ENCODE results near the gene PHEX.

Gene PHEX

DNA sequence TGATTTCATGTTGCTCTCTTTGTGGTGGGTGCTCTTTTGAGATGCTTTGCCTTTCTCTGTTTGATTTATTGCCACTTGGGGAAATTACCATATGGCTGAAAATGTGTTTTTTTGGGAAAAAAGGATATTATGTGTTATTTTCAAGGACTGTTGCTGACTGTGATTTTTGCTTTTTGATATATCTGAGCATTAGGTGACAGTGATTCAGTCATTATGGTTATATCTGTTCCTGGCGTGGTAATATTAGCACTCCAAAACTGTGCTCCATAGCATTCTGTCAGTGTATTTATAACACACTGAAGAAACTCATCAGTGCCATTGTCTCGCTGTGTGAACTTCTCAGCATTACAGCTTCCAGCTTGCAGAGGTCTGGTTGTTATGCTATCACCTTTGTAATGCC, 73.8 kb downstream of the PHEX start:
- DNase-seq (ENCODE audit: low read depth) = no peak

DNA sequence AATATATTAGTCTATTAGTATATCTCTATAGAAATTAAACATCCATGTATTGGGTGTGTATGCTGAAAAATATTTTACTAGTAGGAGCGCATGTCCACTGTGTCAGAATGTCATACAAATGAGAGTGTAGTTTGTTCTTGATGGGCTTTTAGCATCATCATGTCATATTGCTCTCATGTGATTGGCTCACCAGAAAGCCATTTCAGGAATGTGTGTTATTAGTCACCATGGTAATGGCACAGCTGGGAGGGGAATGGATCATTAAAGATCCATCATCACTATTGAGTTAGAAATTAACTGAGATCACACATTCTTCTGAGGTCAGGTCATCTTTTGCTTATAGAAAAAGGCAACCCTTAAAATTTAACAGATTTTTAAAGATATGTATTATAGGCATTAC, 77.3 kb downstream of the PHEX start:
- no peak for DNase-seq (ENCODE audit: low read depth)

DNA sequence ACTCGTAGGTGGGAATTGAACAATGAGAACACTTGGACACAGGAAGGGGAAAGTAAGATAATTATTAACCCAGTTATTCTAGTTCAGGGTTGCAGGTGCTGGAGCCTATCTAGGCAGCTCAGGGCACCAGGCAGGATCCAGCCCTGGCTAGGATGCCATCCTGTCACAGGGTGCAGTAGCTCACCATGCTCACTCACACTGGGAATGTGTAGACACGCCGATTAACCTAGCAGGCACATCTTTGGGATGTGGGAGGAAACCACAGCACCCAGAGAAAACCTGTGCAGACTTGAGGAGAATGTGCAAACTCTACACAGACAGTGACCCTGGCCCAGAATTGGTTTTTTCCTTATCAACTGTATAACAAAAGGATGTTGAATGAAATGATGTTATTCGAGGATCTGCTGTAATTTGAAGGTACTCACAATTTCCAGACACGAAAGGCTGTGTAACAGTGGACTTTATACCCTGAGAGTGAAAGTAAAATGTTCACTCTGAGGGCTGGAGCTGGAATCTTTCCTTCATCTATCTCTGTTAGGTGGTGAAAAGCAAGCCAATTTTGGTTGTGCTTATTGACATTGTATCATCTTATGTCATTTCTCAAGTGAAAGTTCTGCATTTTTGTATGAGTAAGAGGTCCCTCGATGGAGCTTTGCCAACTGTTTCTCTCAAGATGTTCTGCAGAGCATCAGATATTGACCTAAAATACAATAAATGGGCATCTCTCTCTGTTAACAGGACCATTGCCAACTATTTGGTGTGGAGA, 78.8 kb downstream of the PHEX start:
- no peak for DNase-seq (ENCODE audit: low read depth)

DNA sequence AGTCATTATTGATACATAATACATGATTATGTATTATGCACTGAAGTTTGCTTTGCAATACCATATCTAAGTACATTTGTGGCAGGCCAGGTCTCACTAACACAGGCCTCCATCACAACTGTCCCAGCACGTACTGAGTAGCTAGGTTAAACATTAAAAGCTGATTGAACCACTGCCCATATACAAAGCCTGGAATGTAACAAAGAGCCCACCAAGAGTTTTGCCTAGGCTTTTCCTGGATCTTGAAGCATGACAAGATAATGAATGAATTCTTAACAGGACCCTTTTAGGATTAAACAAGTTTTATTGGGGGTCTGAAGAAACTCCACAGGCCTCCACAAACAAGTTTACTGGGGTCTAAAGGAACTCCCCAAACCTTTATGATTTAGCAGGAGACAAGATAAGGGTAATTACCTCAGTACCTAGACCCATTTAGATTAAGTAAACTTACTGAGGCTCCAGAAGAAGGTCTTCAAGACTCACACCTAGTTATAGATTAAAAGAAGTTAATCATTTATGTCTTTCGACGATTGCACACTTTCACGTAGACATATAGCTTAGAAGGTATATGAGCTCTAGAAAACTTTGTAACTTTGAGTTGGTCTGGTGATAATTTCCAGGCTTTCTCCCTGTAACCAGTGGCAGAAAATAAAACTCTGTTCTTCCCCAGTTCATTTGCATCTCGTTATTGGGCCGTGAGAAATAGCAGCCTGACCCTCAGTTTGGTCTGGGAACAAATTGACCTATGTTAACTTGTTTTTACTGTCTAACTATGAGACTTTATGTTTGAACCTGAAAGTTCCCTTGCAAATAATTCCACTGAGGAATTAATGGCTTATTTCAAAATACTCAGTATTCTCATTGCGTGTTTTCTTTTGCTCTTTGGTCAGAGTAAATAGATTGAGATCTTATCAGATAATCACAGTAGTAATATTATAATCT, 84.8 kb downstream of the PHEX start:
- no peak for DNase-seq (ENCODE audit: low read depth)

DNA sequence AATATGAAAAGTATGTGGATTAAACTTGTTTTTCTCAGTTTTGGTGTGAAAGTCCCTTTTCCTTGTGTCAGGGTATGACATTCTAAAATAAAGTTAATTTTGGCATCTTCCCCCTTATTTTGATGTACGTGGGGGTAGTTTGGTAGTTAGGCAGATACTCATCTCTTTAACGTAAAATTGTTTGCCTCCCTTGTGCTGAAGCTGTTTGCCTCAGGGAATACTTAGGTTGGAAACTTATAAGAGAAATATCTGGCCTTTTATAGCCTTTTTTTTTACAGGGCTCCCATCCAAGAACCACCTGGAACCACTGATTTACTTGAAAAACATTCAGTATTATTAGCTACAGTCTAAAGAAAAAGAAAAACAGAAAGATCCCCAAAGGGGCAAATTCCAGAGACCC, 85.5 kb downstream of the PHEX start:
- DNase-seq (ENCODE audit: low read depth) = no peak

DNA sequence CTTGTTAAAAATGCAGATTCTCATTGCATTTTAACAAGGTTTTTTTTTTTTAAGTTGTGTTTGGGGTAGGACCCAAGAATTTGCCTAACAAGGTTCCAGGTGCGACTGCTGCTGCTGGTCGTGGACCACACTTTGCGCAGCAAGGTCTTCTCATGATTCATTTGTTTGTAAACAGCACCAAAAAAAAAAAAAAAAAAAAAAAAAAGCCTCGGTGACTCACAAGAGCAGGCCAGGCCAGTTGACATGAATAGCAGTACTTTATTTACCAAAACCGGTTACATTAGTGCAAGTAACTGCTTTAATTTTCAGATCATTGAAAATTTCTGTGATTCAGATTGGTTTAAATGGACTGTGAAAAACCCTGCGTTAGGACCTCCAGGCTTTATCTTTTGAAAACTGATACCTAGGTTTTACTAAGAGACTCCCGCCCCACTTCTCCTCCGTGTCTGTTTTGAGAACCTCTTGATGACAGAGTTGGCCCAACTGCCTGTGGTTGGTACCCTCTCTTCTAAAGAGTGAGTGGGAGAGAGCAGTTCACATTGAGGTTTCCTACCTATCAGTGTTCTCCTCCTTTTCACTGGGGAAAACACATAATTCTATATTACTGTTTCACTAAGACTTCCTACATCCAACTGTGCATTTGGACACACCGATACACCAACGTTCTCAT, 86.2 kb downstream of the PHEX start:
- no peak for DNase-seq (ENCODE audit: low read depth)

DNA sequence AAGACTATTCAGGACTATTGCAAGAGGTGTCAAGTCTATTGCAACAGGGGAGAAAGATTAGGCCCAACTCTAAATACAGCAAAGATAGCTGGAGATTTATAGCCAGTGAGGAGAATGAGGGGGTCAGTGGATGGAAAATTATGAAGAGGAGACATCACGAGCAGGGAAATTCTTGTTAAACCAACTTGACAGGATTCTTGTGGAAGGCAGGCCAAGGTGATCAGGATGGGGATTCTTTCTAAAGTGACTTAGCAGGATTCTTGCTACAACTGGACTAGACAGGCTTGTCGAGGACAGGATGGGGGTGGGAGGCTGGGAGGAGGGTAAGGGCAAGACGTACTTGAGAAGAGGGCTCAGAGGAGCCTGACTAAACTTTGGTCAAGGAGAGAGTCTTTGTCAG, 89.0 kb downstream of the PHEX start:
- DNase-seq (ENCODE audit: low read depth) = no peak

DNA sequence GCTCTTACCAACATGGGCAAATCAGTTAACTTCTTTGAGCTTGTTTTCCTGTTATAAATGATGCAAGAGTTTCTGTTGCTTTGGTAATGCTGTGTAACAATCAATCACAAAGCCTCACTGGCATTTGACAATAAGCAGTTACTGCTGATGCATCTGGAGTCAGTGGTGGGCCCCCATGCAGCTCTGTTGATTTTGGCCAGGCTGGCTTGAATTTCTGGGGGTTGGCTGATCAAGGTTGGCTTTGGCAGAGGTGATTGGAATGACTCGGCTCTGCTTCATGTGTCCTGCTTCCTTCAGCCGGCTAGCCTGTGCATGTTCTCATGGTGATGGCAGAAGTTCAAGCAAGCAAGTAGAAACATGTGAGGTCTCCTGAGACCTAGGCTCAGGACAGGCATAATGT, 90.4 kb downstream of the PHEX start:
- DNase-seq (ENCODE audit: low read depth) = no peak

DNA sequence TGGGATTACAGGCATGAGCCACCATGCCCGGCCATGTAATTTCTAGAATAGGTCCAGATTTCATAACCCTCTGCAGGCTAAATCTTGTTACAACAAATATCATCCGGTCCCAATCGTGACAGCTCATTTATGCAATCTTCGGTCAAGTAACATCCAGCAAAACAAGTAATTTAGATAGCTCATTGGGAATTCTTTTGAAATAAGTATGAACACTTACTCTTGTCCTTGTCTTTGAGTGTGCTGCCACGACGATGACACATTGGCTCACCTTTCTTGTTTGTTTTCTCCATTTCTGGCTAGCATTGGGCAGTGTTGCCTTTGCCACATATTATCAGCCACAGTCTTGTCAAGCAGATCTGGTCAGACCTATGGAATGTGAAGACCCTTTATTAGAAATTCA, 92.0 kb downstream of the PHEX start:
- no peak for DNase-seq (ENCODE audit: low read depth)

DNA sequence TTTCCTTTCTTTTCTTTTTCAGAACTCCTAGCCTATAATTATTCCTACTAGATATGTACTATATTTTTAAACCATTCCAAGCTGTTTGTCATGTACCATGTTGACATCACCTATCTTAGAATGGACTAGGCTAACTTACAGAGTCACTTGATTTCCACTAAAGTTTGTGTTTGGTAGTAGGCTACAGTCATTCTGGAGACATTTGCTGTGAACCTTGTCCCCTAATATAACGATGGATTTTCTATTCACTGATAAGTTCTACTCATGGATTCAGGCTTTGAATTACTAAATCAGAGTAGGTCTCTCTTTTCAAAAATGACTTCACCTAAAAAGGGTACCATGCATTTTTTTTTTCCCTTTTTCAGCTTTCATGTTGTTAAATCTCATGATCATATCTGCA, 93.4 kb downstream of the PHEX start:
- DNase-seq (ENCODE audit: low read depth) = no peak

DNA sequence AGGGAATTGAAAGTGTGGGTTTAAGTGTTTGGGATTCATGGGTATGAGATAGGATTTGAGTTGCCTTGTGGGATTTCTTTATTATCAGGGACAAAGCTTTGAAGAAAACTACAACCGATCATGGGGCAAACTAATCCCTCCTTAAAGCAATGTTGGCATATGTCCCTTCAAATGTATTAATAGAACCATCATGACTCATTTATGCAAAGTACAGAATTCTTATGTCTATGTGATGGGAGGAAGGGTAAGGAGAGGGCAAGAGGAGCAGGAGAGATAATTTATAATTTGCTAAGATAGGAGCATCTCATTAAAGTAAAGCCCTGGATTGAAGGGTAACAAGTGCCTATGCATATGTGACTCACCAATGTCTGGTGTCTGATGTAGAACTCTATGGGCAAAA, 94.2 kb downstream of the PHEX start:
- DNase-seq (ENCODE audit: low read depth) = no peak

DNA sequence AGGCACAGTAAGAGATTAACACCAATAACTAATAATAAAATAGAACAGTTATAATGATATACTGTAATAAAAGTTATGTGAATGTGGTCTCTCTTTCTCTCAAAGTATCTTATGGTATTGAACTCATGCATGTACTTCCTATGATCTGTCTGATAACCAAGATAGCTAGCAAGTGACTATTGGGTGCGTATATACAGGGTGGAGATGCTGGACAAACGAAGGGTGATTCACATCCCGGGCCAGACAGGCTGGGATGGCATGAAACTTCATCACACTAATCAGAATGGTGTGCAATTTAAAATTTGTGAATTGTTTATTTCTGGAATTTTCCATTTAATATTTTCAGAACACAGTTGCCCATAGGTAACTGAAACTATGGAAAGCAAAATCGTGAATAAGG, 96.8 kb downstream of the PHEX start:
- no peak for DNase-seq (ENCODE audit: low read depth)

DNA sequence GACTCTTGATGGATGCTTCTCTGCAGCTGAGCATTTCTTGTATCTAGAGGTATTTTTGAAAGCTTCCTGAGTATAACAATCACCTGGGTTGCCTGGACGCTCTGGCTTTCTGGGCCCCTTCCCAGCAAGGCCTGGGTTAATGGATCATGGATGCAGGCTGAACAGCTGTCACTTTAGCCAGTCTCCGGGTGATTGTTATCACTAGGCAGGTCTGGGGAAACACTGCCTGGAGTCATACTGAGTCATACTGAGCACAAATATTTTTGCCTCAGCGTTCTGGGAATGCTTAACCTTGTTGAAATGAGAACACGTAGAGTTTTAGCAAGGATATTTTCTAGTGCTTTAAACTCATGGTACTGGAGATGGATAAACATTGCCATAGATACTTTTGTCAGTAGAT, 102.6 kb downstream of the PHEX start:
- no peak for DNase-seq (ENCODE audit: low read depth)

DNA sequence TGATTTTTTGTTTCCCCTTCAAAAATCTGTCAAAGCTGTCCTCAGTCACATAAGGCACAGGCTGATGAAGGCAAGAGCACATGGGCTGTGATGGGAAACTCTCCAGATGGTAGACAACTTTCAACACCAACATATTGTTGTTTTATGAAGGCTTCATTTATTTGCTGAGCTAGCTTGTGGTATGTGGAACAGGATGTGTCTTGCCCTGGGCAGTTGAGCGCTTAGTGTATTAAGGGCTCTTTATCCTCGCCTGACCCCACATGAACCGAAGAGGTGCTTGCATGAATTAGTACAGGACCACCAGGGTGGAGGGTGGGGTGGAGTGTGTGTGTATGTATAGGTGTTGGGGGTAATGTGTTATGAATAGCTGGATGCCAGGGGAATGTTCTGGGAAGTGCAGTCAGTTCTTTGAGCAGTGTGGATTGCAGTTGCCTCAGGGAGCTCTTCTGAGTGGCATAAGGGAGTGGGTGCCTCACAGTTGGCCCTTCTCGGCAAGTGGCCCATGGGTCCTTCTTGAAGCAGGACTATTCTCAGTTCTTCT, 103.1 kb downstream of the PHEX start:
- no peak for DNase-seq (ENCODE audit: low read depth)

DNA sequence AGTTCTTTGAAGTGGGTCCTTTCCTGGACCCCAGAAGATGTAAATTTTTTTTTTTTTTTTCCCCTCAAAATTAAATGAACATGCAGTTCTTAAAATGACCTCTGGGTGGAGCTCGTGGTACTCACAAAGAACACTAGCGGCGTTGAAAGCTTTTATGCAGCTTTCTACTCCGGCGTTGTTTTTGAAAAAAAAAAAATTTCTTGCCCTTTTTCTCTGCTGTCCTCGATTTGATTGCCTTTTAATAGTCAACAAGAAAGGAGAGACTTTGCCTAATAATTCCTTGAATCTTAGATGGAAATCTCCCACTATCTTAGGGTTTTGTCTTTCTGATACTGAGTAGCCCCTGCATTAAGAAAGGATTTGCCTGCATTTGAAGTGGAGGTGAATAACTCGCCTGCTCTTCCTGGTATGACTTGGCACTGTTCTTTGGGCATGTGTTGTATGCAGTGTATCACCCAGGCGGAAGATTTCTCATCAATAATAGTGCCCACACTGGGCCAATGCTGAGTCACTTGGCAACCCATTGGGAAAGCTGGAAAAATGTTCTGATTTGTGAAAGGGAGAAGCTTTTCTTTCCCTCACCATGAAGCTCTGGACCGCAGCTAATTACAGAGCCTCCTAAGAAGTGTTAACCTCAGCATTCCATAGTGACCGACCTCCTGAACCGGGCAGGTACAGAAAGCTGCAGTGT, 104.0 kb downstream of the PHEX start:
- no peak for DNase-seq (ENCODE audit: low read depth)

DNA sequence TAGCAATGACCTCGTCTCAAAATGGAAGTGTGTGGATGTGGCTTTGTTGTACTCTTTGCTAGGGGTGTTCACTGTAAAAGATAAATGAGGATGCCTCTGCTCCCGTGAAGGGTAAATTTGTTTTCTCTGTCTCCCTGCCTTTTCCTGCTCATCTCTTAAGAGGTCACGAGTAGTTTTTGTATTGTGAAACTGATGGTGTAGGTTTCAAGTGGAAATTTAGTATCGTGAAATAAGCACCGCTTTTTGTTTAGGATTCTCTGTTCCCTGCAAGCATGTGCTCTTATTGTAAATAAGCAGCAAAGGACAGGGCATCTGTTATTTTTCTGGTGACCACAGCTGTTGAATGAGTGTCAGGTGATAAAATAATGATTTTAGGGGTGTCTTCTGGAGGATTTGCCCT, 104.6 kb downstream of the PHEX start:
- no peak for DNase-seq (ENCODE audit: low read depth)

DNA sequence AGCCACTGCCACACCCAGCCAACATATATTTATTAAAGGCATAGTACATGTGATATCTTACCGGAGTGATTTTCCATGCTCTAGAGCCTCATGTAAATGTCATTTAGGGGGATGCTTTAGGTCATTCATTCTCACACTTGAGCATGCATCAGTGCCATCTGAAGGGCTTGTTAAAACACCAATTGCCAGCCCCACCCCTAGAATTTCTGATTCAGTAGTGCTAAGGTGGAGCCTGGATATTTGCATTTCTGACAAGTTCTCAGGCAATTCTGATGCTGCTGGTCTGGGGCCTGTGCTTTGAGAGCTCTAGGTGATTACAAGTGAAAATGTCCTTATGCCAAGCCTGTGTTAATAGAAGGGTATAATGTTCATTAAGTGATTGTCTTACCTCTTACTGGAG, 107.7 kb downstream of the PHEX start:
- DNase-seq (ENCODE audit: low read depth) = no peak

DNA sequence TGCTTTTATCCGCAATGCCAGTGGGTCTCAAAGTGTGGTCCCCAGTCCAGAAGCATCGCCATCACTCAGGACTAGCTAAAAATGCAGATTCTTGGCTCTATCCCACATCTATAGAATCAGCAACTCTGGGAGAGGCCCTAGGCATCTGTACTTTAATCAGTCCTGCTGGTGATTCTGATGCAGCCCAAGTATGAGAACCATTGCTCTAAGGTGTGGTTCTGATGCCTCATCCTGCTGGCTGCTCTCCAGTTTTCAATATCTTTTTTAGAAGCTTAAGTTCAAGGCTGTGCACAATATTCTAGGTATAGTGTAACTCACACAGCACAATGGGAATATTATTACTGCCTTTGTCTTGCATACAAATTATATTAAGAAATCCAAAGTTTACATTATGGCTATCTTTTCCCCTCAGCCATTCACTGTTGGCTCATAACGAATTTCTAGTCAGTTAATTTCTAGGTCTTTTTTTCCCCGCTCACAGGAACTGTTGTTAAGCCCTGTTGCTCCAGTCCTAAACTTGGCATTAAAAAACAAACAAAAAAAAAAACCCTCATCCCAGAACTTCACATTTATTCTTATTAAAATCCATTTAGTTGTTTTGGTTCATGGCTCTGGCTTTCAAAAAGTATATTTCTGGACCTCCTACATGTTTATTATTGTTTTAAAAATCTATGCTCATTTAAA, 109.1 kb downstream of the PHEX start:
- no peak for DNase-seq (ENCODE audit: low read depth)

DNA sequence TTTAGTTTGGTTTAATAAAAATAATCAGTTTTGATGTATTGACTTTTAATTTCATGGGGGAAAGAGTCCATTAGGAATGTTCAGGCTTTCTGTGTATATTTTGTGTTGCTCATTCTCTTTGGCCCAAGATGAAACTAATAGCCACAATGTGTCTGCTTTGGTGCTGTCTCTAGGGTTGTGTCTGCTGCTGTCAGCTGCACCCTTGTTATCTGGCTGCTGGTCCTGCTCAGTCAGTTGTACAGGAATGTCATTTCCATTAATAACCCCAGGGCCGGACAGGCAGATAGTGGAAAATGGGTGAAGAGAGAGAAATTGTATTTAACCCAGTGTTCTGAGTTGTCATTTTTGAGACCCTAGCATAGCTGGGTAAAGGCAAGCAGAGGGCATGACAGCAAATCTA, 115.1 kb downstream of the PHEX start:
- DNase-seq (ENCODE audit: low read depth) = no peak

DNA sequence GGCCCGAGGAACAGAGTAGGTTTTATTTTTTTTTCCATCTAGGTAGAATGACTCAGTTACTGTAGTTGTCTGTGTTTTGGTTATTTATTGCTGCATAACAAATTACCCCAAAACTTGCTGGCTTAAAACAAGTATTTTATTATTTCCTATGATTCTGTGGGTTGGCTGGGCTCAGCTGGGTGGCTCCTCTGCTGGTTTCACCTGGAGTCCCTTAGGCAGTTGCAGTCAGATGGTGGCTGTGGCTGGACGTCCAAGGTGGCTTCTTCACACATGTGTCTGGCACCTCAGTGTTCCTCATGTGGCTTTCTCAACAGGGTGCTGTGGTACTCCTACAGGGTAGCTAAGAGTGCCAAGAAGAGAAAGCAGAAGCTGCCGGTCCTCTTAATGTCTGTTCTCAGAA, 115.8 kb downstream of the PHEX start:
- DNase-seq (ENCODE audit: low read depth) = no peak

DNA sequence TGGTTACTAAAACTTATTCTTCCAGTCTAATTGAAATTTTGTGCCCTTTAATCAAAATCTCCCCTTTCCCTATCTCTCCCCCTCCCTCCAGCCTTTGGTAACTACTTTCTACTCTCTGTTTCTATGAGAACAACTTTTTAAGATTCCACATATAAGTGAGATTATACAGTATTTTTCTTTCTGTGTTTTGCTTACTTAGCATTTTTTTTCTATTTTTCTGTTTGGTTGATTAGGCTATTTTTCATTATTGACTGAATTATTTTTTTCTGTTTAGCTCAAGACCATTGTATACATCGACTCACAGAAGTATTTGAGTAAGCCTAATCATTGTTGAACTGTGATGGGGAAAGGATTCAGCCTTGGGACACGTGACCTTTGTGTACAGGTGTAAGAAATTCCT, 116.4 kb downstream of the PHEX start:
- DNase-seq (ENCODE audit: low read depth) = no peak

Data from stimulated activated CD8-positive, alpha-beta memory T cell treated with anti-CD3 and anti-CD28 coated beads, Interleukin-12 subunit alpha, Interleukin-12 subunit beta, amount 100 ng/mL, for 4 hours (primary cell).